G401.6 (cell line): ENCODE data around the gene ZNF526.
A peak's percentile ranks its signal among the peaks of the same experiment; 100 is the strongest.

Experiments used
- FAIRE-seq: peaks from 2 replicates; lab custom pipeline; 2012; peaks lifted over from hg19 to GRCh38; lab: Jason Lieb, UNC

ZNF526 gene

DNA sequence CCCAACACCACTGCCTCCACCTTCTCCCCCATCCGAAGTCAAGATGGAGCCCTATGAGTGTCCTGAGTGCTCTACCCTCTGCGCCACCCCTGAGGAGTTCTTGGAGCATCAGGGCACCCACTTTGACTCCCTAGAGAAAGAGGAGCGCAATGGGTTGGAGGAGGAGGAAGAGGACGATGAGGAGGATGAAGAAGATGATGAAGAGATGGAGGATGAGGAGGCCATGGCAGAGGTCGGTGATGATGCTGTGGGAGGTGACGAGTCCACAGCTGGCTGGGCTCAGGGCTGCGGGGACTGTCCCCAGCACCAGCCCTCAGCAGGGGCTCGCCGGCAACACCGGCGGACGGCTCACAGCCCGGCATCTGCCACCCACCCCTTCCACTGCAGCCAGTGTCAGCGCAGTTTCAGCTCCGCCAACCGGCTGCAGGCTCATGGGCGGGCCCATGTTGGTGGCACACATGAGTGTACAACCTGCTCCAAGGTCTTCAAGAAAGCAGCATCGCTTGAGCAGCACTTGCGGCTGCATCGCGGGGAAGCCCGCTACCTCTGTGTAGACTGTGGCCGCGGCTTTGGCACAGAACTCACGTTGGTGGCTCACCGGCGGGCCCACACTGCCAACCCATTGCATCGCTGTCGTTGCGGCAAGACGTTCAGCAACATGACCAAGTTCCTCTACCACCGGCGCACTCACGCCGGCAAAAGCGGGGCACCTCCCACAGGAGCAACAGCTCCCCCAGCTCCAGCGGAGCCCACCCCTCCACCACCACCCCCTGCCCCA is 5.0 kb downstream of the ZNF526 start:
- no peak for FAIRE-seq

DNA sequence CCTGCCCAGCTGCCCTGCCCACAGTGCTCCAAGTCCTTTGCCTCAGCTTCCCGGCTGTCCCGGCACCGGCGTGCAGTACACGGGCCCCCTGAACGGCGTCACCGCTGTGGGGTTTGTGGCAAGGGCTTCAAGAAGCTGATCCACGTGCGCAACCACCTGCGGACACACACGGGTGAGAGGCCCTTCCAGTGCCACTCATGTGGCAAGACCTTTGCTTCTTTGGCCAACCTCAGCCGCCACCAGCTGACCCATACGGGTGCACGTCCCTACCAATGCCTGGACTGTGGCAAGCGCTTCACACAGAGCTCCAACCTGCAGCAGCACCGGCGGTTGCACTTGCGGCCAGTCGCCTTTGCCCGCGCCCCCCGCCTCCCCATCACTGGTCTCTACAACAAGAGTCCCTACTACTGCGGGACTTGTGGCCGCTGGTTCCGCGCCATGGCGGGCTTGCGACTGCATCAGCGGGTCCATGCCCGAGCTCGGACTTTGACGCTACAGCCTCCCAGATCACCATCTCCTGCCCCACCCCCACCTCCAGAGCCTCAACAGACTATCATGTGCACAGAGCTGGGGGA is 5.7 kb downstream of the ZNF526 start:
- FAIRE-seq: no peak

DNA sequence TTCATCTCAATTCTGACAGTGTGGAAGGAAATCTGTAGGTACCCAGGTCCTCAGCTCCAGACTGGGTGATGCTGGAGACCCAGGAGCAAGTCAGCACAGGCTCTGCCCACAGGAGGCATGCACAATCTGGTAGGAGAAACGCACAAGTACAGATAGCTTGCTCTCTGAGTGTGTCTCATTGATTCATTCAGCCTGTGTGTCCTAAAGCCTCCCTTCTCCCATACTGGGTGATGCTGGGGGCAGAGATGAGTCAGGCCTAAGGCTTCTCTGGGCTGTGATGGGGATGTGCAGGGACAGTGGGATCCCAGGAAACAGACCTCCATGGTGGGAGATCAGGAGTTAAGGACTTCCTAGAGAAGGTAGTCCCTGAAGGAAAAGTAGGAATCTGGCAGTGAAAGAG is 6.8 kb downstream of the ZNF526 start:
- no peak for FAIRE-seq

DNA sequence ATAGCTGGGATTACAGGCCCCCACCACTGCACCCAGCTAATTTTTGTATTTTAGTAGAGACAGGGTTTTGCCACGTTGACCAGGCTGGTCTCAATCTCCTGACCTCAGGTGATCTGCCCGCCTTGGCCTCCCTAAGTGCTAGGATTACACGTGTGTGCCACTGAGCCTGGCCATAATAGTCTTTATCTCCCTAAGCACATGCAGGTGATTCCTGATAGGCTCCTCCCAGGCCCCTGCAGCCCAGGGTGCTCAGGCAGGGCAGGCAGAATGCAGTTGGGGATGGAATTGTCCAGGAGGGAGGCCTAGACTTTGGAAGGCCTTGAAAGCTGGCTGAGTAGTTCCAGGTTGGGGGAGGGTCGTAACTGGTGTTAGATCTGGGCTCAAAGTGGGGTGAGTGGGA is 8.5 kb downstream of the ZNF526 start:
- no peak for FAIRE-seq

DNA sequence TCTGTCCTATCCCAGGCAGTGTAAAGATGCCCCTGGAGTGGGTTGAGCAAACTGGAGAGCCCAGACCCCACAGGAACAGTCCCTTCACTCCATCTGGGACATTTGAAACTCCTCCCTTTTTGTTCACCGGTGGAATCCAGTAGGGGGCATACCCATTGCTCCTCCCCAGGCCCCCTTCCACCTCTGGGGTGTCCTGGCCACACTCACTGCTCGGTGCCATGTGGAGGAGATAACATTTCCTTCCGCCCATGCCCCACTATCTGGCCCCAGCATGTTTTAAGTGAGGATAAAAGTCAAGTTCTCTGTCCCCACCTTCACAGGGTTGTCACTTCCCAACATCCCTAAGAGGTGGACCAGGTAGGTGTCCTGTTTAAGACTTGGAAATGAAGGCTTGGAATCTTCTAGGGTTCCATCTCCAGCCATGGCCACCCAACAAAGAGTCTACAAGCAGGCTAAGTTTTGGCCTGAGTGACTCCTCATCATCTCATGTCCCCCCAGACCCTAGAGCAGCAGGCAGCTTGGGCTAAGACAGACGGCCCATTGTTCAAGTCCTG is 9.3 kb downstream of the ZNF526 start:
- no peak for FAIRE-seq

DNA sequence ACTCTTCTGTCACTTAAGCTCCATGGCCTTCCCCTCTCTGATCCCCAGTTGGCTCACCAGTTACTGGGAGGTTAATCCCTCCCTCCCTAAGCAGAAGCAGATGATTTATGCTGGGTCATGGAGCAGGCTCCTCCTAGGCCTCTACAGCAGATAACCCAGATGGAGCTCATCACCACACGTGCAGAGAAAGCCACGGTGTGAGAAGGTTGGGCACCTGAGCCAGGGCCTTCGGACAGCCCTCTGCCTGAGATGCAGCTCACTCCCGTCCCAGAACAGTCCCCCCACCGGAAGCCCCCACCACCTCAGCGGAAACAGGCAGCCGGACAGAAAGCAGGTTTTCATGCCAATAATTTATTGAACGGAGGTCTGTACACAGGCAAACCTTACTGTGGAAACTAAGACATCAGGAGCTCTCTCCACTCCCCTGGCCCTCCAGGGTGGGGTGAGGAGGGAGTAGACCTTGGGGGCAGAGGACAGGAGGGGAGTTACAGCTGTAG is 9.8 kb downstream of the ZNF526 start:
- peak; percentile 34 for FAIRE-seq

DNA sequence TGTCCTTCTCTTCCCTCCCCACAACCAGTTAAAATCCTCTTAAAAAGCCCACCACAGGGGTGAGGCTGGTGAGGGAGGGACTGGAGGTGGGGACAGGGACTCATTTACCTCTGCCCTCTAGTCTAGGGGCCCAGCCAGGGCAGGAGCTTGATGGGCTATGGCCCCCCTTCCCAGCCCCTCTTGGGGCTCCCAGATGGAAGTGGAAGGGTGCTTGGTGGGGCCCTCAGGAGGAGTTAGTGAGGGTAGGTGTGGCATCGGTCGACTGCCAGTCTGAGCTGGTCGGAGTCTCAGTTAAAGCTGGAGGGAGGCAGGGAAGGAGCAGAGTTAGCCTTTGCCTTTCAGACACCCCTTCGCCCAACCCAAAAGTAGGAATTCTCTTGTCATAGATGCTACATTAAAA is 10.5 kb downstream of the ZNF526 start:
- no peak for FAIRE-seq

DNA sequence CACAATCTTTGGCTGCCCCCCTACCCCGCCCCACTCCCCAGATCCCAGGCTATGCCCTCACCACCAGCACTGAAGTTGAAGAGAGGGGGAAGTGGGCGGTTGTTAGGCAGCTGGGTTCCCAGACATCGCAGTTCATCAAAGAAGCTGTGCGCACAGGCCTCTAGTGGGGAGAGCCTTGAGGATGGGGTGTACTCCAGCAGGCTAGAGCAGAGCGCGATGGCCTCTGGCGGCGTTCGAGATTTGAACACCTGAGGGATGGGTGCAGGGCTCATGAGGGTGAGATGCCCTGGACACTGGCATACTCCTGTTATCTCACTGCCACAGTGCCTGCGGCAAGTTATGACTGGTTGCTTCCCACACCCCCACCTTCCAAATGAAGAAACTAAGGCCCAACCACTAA is 12.3 kb downstream of the ZNF526 start:
- no peak for FAIRE-seq

DNA sequence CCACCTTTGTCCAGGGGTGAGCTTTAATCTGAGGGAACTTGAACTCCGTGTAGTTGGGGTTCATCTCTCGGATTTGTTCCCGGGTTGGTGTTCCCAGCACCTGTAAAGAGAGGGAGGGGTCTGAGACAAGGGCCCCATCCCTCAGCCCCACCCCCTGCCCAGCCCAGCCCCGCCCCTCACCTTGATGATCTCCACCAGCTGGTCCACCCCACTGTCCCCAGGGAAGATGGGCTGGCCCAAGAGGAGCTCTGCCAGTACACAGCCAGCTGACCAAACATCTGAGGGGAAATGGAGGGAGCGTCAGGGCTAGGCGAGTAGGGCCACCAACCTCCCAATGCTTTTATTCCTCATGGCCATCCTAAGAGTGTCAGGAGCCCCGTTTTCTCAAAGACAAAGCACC is 13.0 kb downstream of the ZNF526 start:
- FAIRE-seq: no peak

DNA sequence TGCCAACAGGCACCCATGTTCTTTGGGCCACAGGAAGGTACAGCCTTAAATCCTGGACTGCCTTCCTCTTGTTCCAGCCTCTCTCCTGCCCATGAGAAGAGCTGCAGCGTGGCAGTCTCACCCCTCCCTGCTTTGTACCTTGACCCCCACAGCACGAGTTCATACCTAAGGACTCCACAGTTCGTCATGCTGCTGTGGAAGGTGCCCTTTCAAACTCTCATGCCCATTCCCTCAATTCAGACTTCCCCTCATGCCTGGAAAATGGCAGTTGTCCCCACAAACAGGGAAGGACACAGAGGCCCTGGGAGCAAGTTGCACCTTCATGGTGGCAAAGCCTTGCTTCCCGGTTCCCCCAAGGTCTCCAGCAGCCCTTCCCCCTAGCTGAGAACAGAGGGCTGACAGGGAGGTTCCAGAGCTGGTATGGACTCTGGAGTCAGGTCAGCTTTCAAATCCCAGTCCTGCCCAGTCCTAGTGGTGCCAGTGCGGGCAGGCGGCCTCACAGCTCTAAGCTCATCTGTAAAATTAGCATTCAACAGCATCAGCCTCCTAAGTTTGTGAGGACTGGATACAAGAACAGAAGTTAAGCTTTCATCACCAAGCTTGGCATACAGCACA is 13.7 kb downstream of the ZNF526 start:
- FAIRE-seq: no peak

DNA sequence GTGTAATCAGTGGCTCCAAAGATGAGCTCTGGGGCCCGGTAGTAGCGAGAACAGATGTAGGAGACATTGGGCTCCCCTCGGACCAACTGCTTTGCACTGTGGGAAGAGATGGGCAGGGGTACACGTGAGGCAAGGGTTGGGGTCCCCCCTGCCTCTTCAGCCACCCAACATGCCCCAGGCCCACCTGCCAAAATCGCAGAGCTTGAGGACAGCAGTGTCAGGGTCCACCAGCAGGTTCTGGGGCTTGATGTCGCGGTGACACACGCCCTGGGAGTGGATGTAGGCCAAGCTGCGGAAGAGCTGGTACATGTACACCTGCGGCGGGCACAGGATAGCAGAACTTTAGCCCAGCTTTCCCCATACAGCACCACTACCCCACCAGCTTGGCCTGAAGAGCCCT is 14.3 kb downstream of the ZNF526 start:
- no peak for FAIRE-seq

DNA sequence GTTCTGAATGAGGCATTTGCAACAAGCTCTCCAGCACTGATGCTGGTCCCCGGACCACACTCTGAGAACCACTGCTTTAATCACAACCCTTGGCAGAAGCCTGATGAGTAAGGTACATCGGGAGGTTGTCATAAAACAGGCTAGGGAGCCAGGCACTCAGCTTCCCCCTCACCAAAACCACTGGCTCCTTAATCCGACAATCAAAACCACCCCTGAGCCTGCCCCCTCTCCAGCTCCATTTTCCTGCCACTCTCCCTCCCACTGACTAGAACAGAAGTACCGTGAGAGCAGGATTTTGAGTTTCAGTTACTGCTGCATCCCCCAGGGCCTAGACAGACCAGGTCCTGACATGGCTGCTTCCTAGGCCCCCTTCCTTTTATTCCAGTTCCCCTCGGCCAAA is 15.1 kb downstream of the ZNF526 start:
- FAIRE-seq: no peak

DNA sequence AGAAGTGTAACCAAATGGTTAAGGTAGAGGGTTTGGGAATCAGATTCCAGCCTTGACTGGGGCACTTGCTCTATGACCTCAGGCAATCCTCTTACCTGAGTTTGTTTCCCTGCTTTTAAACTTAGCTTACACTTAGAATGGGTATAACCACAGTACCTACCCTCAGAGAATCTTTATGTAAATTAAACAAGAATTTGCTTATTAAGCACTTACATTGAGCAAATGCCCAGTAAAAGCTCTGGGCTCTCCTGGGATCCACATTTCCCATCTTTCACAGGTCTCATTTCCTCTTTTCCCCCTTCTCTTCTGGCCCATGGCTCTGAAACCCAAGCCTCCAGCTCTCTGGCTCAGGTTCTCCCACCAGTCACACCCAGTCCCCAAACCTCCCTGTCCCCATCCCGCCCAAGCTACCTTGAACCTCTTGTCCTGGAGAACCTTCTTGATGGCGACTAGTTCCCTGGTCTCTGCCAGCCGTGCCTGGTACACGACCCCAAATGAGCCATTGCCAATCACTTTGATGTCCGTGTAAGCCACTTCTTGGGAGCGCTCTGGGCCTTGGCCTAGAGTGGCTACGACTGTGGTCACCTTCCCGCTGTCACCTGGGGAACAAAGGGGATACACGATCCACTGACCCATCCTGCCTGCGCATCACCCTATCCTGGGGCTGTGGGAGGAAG is 19.6 kb downstream of the ZNF526 start:
- FAIRE-seq: no peak

DNA sequence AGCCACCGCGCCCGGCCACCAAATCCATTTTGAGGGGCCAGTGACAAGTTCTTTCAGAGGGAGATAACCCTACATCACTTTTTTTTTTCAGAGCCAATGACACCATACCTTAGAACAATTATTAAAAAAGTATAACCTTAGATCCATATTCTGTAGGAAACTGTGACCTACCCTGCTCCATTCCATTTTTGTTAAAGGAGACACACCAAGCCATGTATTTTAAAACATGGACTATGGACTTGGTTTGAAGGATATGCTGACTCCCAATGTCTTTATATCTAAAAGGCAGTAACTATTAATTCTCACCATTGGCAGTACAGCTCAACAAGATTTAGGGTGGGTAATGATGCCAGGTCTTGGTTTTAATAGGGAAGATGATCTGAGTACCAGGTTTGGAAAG is 21.2 kb downstream of the ZNF526 start:
- FAIRE-seq: no peak

DNA sequence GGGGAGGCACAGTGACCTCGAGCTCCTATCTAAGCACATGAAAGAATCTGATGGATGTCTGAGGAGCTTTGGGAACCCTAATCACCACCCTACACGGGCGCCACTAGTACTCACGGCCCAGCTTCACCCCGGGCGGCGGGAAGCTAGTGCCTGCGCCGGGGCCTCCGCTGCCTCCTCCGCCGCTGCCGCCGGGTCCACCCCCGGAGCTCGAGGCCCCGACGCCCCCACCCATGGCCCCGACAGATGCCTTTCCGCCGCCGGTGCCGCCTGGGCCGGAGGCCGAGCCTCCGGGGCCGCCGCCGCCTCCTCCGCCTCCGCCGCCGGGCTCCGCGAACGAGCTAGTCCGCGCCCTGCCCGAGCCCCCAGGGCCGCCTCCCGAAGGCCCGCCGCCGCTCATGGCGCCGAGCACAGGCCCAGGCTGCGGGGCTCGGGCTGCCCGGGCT is 22.0 kb downstream of the ZNF526 start:
- no peak for FAIRE-seq

DNA sequence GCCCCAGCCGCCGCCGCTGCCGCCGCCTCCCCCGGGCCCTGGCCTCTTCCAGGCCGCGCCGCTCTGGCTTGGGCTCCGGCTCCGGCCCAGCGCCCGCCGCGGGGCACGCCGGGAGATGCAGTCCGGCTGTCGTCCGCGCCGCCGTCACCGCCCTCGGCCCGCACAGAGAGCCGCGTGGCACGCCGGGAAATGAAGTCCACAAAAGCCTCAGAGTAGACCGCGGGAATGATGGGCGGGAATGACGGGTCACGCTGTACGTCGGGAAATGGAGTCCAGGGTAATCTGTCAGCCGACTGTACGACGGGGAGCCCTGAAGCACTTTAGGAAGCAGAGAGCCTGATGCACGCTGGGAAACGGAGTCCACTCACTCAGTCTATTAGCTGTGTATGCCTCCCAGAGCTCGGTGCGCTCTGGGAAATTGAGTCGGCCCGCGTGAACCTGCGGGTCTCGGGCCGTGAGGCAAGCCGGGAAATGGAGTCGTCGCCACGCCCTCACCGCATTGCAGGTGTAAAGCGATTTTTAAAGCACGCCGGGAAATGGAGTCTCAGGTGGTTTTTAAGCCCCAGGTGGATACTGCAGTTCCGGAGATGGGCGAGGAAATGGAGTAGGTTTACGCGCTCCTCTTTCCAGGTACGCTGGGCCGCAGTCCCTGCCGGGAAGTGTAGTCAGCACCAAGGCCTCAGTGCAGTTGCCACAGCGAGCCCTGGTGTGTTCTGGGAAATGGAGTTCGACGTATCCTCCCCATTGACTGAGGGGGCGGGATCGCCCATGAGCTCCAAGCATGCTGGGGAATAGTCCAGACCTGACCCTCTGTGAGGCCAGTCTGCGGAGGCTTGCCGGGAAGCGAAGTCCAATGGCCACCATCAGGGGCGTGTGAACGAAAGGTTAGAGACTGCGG is 22.6 kb downstream of the ZNF526 start, which contains the start of gene GSK3A:
GSK3A (minus strand) TSS at position 91 of the 898 bp plus-strand sequence. CDS start 137 bp downstream, outside the sequence.
- peak; percentile 98 for FAIRE-seq

DNA sequence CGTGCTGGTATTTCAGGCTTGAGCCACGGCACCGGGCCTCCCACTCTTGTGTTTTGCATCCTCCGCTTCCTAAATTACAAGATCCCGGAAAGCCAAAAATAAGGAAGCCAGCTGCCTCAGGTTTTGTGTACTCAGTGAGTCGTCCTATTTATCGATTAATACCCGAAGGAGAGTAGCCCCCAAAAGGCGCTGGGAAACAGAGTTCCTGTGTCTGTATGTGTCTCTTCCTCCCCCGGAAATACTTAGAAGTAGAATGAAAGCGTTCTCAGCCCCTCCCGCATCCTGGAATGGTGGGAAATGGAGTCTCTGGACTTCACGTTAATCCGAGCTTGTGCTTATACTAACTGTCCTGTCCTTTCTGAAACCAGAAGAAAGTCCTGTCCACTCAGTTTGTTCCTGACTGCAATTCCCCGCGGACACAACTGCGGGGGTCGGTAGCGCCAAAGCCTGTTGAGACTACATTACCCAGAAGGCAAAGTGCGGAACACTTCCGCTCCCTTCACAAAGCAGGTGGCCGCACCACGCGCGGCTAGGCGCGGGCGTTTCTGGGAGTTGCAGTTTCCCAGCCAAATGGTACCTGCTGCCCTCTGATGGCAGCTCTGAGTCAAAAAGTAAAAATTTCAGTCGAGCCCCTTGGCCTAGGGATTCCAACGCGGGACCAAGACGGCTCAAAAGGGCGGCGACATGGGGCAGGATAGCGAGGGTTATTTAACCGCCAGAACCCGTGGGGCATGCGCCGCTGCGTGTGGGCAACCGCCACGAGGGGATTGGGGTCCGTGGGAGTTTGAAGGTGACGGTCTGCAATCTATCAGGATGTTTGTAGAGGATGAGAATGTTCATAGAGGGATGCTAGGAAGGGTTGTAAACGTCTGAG is 24.5 kb downstream of the ZNF526 start:
- peak; percentile 96 for FAIRE-seq

DNA sequence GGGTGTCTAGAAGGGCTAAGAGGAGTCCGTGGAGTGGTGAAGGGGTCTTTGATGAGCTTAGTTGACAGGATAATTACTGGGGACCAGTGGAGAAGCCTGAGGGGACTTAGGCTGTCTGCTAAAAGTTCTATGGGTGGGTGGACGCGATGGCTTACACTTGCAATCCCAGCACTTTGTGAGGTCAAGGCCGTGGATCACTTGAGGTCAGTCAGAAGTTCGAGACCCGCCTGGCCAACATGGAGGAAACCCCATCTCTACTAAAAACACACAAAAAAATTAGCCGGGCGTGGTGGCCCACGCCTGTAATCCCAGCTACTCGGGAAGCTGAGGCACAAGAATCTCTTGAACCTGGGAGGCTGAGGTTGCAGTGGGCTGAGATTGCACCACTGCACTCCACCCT is 25.1 kb downstream of the ZNF526 start:
- FAIRE-seq: no peak

DNA sequence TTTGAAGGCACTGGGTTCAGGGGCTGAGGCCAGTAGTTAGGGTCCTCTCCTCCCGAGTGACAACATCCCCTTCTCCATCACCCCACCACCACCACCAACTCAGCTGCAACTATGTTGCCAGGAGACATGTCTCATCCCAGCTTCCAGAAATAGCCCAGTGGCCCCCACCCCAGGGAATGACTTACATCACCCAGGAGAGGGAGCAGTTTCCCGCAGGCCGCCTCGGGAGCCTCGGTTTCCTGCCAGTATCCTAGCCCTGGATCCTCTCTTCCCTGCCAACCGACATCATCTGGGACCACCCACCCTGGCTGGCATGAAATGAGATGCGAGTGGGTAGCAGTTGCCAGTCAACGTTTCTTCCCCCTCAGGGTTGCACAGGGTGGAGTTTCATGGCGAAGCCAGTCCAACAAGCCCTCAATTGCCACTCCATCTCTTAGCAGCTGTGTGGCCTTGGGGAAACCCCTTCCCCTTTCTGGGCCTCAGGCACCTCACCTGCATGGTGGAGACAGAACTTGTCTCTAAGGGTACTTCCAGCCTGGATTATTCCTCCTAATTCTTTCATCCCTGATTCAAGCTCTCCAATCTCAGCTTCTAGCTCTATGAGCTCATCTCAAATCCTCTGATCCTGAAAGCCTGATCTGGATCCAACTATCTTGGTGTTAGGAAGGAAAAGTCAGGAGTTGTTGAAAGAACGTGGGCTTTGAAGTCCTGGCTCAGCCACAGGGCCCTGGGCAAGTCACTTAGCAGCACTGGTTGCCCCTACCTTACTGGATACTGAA is 26.2 kb downstream of the ZNF526 start:
- peak; percentile 83 for FAIRE-seq
